Activated CD4-positive, alpha-beta T cell treated with anti-CD3 and anti-CD28 coated beads for 36 hours (primary cell): ENCODE results near the gene GMPS. TPM values are rescaled to one million over a fixed set of nuclear protein-coding genes. Genes with fewer than 3 reads are reported as not detected.
"Not testable (repeated sequence)": the region's sequence is repeated elsewhere in the genome, so short reads cannot be mapped to it uniquely, and the experiment has no call there.

Experiments
- ATAC-seq: fragments of 200-7000 bp; cut with Tn5 transposase; one replicate; pipeline ENCODE4 v1.10.0; 2021; ENCODE audit warnings: mild to moderate bottlenecking, moderate library complexity
- CTCF ChIA-PET: fragments of 350-600 bp; sonication (Branson Sonifier 250); formaldehyde crosslinking; loops from one replicate; lab custom pipeline; 2021; ENCODE audit warnings: antibody characterized with exemption; lab: Charles Lee
- POLR2A ChIA-PET: fragments of 350-600 bp; sonication (Branson Sonifier 250); formaldehyde crosslinking; loops from one replicate; lab custom pipeline; 2021; ENCODE audit warnings: antibody characterized with exemption, inconsistent platforms; lab: Charles Lee
- DNase-seq: peaks from one replicate; pipeline ENCODE4 v3.0.0-alpha.2; 2020
- H3K27ac Mint-ChIP-seq: one replicate; pipeline ENCODE4 v1.8.0; 2021; ENCODE audit warnings: mixed read lengths
- H3K27me3 Mint-ChIP-seq: one replicate; pipeline ENCODE4 v1.8.0; 2021; ENCODE audit warnings: mixed read lengths
- H3K36me3 Mint-ChIP-seq: one replicate; pipeline ENCODE4 v1.8.0; 2021; ENCODE audit warnings: low read depth, mixed read lengths
- H3K4me1 Mint-ChIP-seq: one replicate; pipeline ENCODE4 v1.8.0; 2021; ENCODE audit warnings: mixed read lengths
- H3K4me3 Mint-ChIP-seq: one replicate; pipeline ENCODE4 v1.8.0; 2021; ENCODE audit warnings: mild to moderate bottlenecking, moderate library complexity, mixed read lengths
- H3K9me3 Mint-ChIP-seq: one replicate; pipeline ENCODE4 v1.8.0; 2021; ENCODE audit warnings: low read depth, mixed read lengths
- intact Hi-C, 2 experiments: fragments of 100-400 bp; cut with DNase I in 1 of 2; cut with micrococcal nuclease in 1 of 2; formaldehyde crosslinking; loops; one replicate each; pipeline versions ENCODE4 v1.14.2 to v1.15.1; 2022 to 2024; cut with DNase I, micrococcal nuclease
- total RNA-seq, 2 experiments: library from RNA; stranded (reverse); gene quantifications; one replicate each; pipeline ENCODE4 v1.2.3, GENCODE V29; 2021

GMPS gene
- total RNA-seq, result 100 to 1,000 TPM; 154 to 161 TPM

- POLR2A ChIA-PET, result interaction anchor here (0.6 to 4.4 kb wide), 5 partner anchors 17 to 1290 kb away, joined by 3 to 36 read pairs (median 3); partner anchors contain the start of genes C3orf33 and SLC33A1
Observed at GRCh38 chr3:155870133-155870944, at the start of gene GMPS. TSS of gene GMPS (plus strand) at chr3:155870650. CDS start at chr3:155870871, 221 bp downstream.

GRCh38 chr3:155828490-155829098 lies 41.9 kb upstream of the GMPS start:
- H3K27me3 Mint-ChIP-seq, H3K27ac Mint-ChIP-seq, H3K4me3 Mint-ChIP-seq: not testable (repeated sequence)

More at GRCh38 chr3:155870133-155870944, at the start of gene GMPS:
- intact Hi-C loops, result loop anchor here (1.0 to 10.0 kb wide), 11 partner anchors 8 to 1748 kb away; partner anchors contain the start of genes C3orf33 (in 2 of the 2), DHX36 (in 2 of the 2), SLC33A1 (in 2 of the 2) and ARHGEF26 (in 1 of the 2)
- CTCF ChIA-PET, result interaction anchor here (0.6 to 1.6 kb wide), 8 partner anchors 9 to 64 kb away, joined by 3 to 18 read pairs (median 3); partner anchors contain the start of genes C3orf33 and SLC33A1
- H3K4me3 Mint-ChIP-seq, result peak within 1 kb of the TSS; percentile 99
- ATAC-seq, result peak; percentile 93
- H3K36me3 Mint-ChIP-seq, result peaks cover 6% of the 10 kb centered on the region
- no peaks in the 10 kb centered on the region for H3K27me3 Mint-ChIP-seq
- DNase-seq, result peak; percentile 97
- no peaks in the 10 kb centered on the region for H3K9me3 Mint-ChIP-seq
- H3K27ac Mint-ChIP-seq, result peak within 1 kb of the TSS; percentile 98
- H3K4me1 Mint-ChIP-seq, result peaks cover 20% of the 10 kb centered on the region

GRCh38 chr3:155835341-155836071 lies 34.9 kb upstream of the GMPS start:
- ChIA-PET CTCF (interaction anchor here (0.7 to 1.2 kb wide), 2 partner anchors 8 to 29 kb away, joined by 3 to 8 read pairs; partner anchors contain the start of gene C3orf33), POLR2A (no interaction called here)
- H3K36me3 Mint-ChIP-seq, result peaks cover 10% of the 10 kb centered on the region
- DNase-seq (no peak), ATAC-seq (no peak)
- H3K4me3 Mint-ChIP-seq, result no peak overlapping the region
- no peaks in the 10 kb centered on the region for H3K27me3 Mint-ChIP-seq
- H3K9me3 Mint-ChIP-seq, result no peaks in the 10 kb centered on the region
- intact Hi-C loops, result no loop called here
- H3K27ac Mint-ChIP-seq, result no peak overlapping the region
- no peaks in the 10 kb centered on the region for H3K4me1 Mint-ChIP-seq

More at GRCh38 chr3:155828490-155829098, 41.9 kb upstream of the GMPS start:
- CTCF ChIA-PET, result interaction anchor here (1.6 kb wide), 1 partner anchor 22 kb away, joined by 4 read pairs; the partner anchor contains the start of gene C3orf33
- H3K9me3 Mint-ChIP-seq, intact Hi-C loops, ATAC-seq, H3K36me3 Mint-ChIP-seq, H3K4me1 Mint-ChIP-seq, DNase-seq, POLR2A ChIA-PET: not testable (repeated sequence)

GRCh38 chr3:155843569-155843968 lies 26.9 kb upstream of the GMPS start:
- H3K4me3 Mint-ChIP-seq, result no peak overlapping the region
- H3K9me3 Mint-ChIP-seq, result no peaks in the 10 kb centered on the region
- H3K27me3 Mint-ChIP-seq, result no peaks in the 10 kb centered on the region
- intact Hi-C loops, result no loop called here
- ChIA-PET CTCF (interaction anchor here (0.9 to 1.0 kb wide), 2 partner anchors 8 to 10 kb away, joined by 3 read pairs; no protein-coding TSS in a partner anchor), POLR2A (no interaction called here)
- H3K27ac Mint-ChIP-seq, result no peak overlapping the region
- DNase-seq (no peak), ATAC-seq (no peak)
- peaks cover 15% of the 10 kb centered on the region for H3K36me3 Mint-ChIP-seq
- peaks cover 32% of the 10 kb centered on the region for H3K4me1 Mint-ChIP-seq

GRCh38 chr3:155846119-155846518 lies 24.3 kb upstream of the GMPS start:
- Mint-ChIP-seq H3K9me3 (no peaks in the 10 kb centered on the region), H3K4me3 (no peak overlapping the region), H3K36me3 (peaks cover 21% of the 10 kb centered on the region), H3K4me1 (peaks cover 47% of the 10 kb centered on the region), H3K27ac (no peak overlapping the region), H3K27me3 (no peaks in the 10 kb centered on the region)
- ChIA-PET CTCF (interaction anchor here (1.1 kb wide), 1 partner anchor 41 kb away, joined by 3 read pairs; no protein-coding TSS in a partner anchor), POLR2A (no interaction called here)
- intact Hi-C loops, result no loop called here
- DNase-seq, result no peak
- no peak for ATAC-seq

GRCh38 chr3:155847993-155848392 lies 22.5 kb upstream of the GMPS start:
- Mint-ChIP-seq H3K27ac (no peak overlapping the region), H3K9me3 (no peaks in the 10 kb centered on the region), H3K36me3 (peaks cover 37% of the 10 kb centered on the region), H3K4me1 (peaks cover 62% of the 10 kb centered on the region), H3K27me3 (no peaks in the 10 kb centered on the region), H3K4me3 (no peak overlapping the region)
- CTCF ChIA-PET, result interaction anchor here (0.6 kb wide), 1 partner anchor 191 kb away, joined by 3 read pairs; no protein-coding TSS in a partner anchor
- ATAC-seq, result no peak
- POLR2A ChIA-PET, result no interaction called here
- intact Hi-C loops, result no loop called here
- DNase-seq, result no peak

GRCh38 chr3:155849404-155849803 lies 21.0 kb upstream of the GMPS start:
- CTCF ChIA-PET, result interaction anchor here (1.1 kb wide), 1 partner anchor 43 kb away, joined by 5 read pairs; the partner anchor contains the start of gene C3orf33
- intact Hi-C loops, ATAC-seq, H3K27ac Mint-ChIP-seq, H3K27me3 Mint-ChIP-seq, H3K4me3 Mint-ChIP-seq, H3K9me3 Mint-ChIP-seq, DNase-seq: not testable (repeated sequence)
- Mint-ChIP-seq H3K4me1 (peaks cover 54% of the 10 kb centered on the region), H3K36me3 (peaks cover 38% of the 10 kb centered on the region)
- POLR2A ChIA-PET, result interaction anchor here (0.6 kb wide), 1 partner anchor 15 kb away, joined by 5 read pairs; no protein-coding TSS in a partner anchor

- DNase-seq (no peak), ATAC-seq (no peak)
- CTCF ChIA-PET, result interaction anchor here (1.6 to 2.2 kb wide), 4 partner anchors 18 to 46 kb away, joined by 6 to 14 read pairs (median 10); partner anchors contain the start of genes C3orf33 and GMPS
- Mint-ChIP-seq H3K9me3 (no peaks in the 10 kb centered on the region), H3K4me1 (peaks cover 44% of the 10 kb centered on the region), H3K27ac (peak overlapping the region; percentile 40), H3K4me3 (peak overlapping the region; percentile 99), H3K36me3 (peaks cover 39% of the 10 kb centered on the region), H3K27me3 (no peaks in the 10 kb centered on the region)
- POLR2A ChIA-PET, result interaction anchor here (2.5 kb wide), 1 partner anchor 18 kb away, joined by 36 read pairs; the partner anchor contains the start of gene GMPS
- intact Hi-C loops, result loop anchor here (5.0 to 10.0 kb wide), 7 partner anchors 105 to 1312 kb away; partner anchors contain the start of genes PLCH1 (in 2 of the 2), CCNL1 (in 1 of the 2) and TIPARP (in 1 of the 2)
Observed at GRCh38 chr3:155852341-155852740, 18.1 kb upstream of the GMPS start.

GRCh38 chr3:155853214-155854140 lies 17.0 kb upstream of the GMPS start:
- CTCF ChIA-PET, result interaction anchor here (1.6 to 2.2 kb wide), 3 partner anchors 16 to 47 kb away, joined by 9 to 14 read pairs (median 12); partner anchors contain the start of genes C3orf33 and GMPS
- DNase-seq, result peak; percentile 67
- H3K4me1 Mint-ChIP-seq, result peaks cover 36% of the 10 kb centered on the region
- POLR2A ChIA-PET, result interaction anchor here (0.8 to 2.5 kb wide), 4 partner anchors 9 to 48 kb away, joined by 3 to 36 read pairs (median 8); partner anchors contain the start of genes C3orf33 and GMPS
- H3K36me3 Mint-ChIP-seq, result peaks cover 33% of the 10 kb centered on the region
- peak overlapping the region; percentile 99 for H3K27ac Mint-ChIP-seq
- no peaks in the 10 kb centered on the region for H3K9me3 Mint-ChIP-seq
- H3K4me3 Mint-ChIP-seq, result peak overlapping the region; percentile 99
- H3K27me3 Mint-ChIP-seq, result no peaks in the 10 kb centered on the region
- intact Hi-C loops, result loop anchor here (1.0 to 10.0 kb wide), 13 partner anchors 9 to 1529 kb away; partner anchors contain the start of genes C3orf33 (in 2 of the 2), CCNL1 (in 2 of the 2), DHX36 (in 2 of the 2) and GMPS (in 2 of the 2)
- ATAC-seq, result peak; percentile 1
